PC-9 (cell line): ENCODE data around the gene SRBD1. TPM values are rescaled to one million over a fixed set of nuclear protein-coding genes. Genes with fewer than 3 reads are reported as not detected.

Experiments used
- BruUV-seq: library from RNA; stranded (reverse); fragments of 400-500 nt; replicated peaks from 2 replicates; lab custom pipeline; 2021; lab: Mats Ljungman, UMichigan
- CTCF ChIA-PET: fragments of 300-600 bp; sonication (Branson Sonifier 250); formaldehyde crosslinking; loops from one replicate; lab custom pipeline; 2022; ENCODE audit warnings: antibody characterized with exemption; lab: Charles Lee
- POLR2A ChIA-PET: fragments of 300-600 bp; sonication (Branson Sonifier 250); formaldehyde crosslinking; loops from one replicate; lab custom pipeline; 2022; ENCODE audit warnings: antibody characterized with exemption; ENCODE audit not compliant: unreplicated experiment; lab: Charles Lee
- DNase-seq, 2 experiments: peaks; one replicate each; pipeline versions ENCODE4 v3.0.0 to v3.0.0-alpha.2; 2015 to 2022; ENCODE audit warnings: mixed read lengths in 1 of 2
- H2AFZ ChIP-seq: fragments of 200-600 bp; sonication (generic); 2 replicates; pipeline ENCODE4 v1.8.1; 2017; ENCODE audit warnings: antibody characterized with exemption
- H3F3A ChIP-seq: fragments of 200-600 bp; sonication (generic); 2 replicates; pipeline ENCODE4 v1.8.1; 2017; ENCODE audit warnings: antibody characterized with exemption, mild to moderate bottlenecking, low read depth; ENCODE audit not compliant: insufficient read depth
- H3K27ac ChIP-seq: fragments of 200-600 bp; sonication (generic); 2 replicates; pipeline ENCODE4 v1.6.1; 2016; ENCODE audit warnings: mixed run types
- H3K27me3 ChIP-seq: fragments of 200-600 bp; sonication (generic); 2 replicates; pipeline ENCODE4 v1.6.1; 2016; ENCODE audit warnings: low read depth, mixed run types; ENCODE audit not compliant: insufficient read depth
- H3K36me3 ChIP-seq: fragments of 200-600 bp; sonication (generic); 2 replicates; pipeline ENCODE4 v1.6.1; 2016; ENCODE audit warnings: low read depth, mixed run types
- H3K4me1 ChIP-seq: fragments of 200-600 bp; sonication (generic); replicated peaks from 2 replicates; pipeline ENCODE4 v1.6.1; 2016; ENCODE audit warnings: mixed run types; ENCODE audit not compliant: insufficient read depth
- H3K4me2 ChIP-seq: fragments of 200-600 bp; sonication (generic); 2 replicates; pipeline ENCODE4 v1.6.1; 2017; ENCODE audit warnings: mixed run types
- H3K4me3 ChIP-seq: fragments of 200-600 bp; sonication (generic); 2 replicates; pipeline ENCODE4 v1.6.1; 2016; ENCODE audit warnings: mixed run types
- H3K79me2 ChIP-seq: fragments of 200-600 bp; sonication (generic); 2 replicates; pipeline ENCODE4 v1.6.1; 2017; ENCODE audit warnings: low read depth, mixed run types
- H3K9me2 ChIP-seq: fragments of 200-600 bp; sonication (generic); 2 replicates; pipeline ENCODE4 v1.8.1; 2017; ENCODE audit warnings: mild to moderate bottlenecking; ENCODE audit not compliant: insufficient read depth
- H3K9me3 ChIP-seq: fragments of 200-600 bp; sonication (generic); 2 replicates; pipeline ENCODE4 v1.8.1; 2016; ENCODE audit warnings: low read depth; ENCODE audit not compliant: insufficient read depth
- H4K20me1 ChIP-seq: fragments of 200-600 bp; sonication (generic); 2 replicates; pipeline ENCODE4 v1.8.1; 2017; ENCODE audit not compliant: insufficient read depth
- CTCF ChIP-seq: fragments of 200-600 bp; sonication (generic); conservative IDR thresholded peaks from 2 replicates; pipeline ENCODE4 v1.6.1; 2017; ENCODE audit warnings: mixed run types, antibody characterized with exemption, mild to moderate bottlenecking, moderate library complexity
- EZH2 ChIP-seq: fragments of 200-600 bp; sonication (generic); IDR thresholded peaks from 2 replicates; pipeline ENCODE4 v1.8.0; 2017; ENCODE audit warnings: antibody characterized with exemption, low read depth
- intact Hi-C: fragments of 100-400 bp; cut with micrococcal nuclease; formaldehyde crosslinking; loops from one replicate; pipeline ENCODE4 v1.10.0; 2022; ENCODE audit not compliant: unreplicated experiment
- total RNA-seq: library from RNA; stranded (reverse); gene quantifications from 2 replicates; pipeline ENCODE4 v1.2.3, GENCODE V29; 2021

The SRBD1 gene
- total RNA-seq, 1 experiment from 2014 or later: 17.8 TPM

DNA sequence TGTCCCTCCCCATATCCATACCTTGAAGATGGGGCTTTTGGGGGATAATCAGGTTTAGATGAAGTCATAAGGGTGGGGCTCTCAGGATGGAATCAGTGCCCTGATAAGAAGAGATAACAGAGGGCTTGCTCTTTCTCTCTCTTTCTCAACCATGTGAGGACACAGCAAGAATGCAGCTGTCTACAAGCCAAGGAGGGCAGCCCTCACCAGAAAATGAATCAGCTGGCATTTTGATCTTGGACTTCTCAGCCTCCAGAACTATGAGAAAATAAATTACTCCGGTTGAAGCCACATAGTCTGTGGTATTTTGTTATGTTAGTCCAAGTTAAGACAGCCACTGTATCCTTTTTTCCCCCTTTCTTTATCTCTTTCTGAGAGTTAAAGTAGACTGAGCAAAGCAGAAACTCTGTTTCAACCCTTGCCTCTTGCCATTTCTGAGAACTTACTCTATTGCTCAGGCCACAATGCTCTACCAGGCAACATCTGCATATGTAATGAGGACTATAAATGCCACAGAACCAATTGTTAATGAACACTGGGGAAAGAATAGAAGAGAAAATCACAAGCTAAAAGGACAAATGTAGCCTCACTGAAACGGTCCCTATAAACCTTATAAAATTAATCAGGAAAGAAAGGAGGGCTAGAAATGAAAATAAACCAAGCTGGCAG lies 56.9 kb downstream of the SRBD1 start:
- no TSS peak for BruUV-seq
- DNase-seq: no peak
- Histone ChIP-seq H3K9me2 (no peaks in the 10 kb centered on the region), H3K27me3 (no peaks in the 10 kb centered on the region), H3K27ac (no peak overlapping the region), H3K4me3 (no peak overlapping the region), H2AFZ (no peak overlapping the region), H3K4me2 (no peak overlapping the region), H3K9me3 (no peaks in the 10 kb centered on the region), H3K36me3 (peaks cover 9% of the 10 kb centered on the region; the same call in 1 of the 2 replicates), H3K4me1 (0 out of 2 replicates have a peak, but pooled peaks cover 7% of the 10 kb centered on the region), H4K20me1 (no peaks in the 10 kb centered on the region), H3F3A (no peaks in the 10 kb centered on the region), H3K79me2 (no peaks in the 10 kb centered on the region)
- CTCF ChIA-PET: interaction anchor here (0.6 kb wide), 1 partner anchor 65 kb away, joined by 3 read pairs; no protein-coding TSS in a partner anchor
- intact Hi-C loops: no loop called here
- POLR2A ChIA-PET: no interaction called here
- no peak for TF ChIP-seq CTCF
- TF ChIP-seq EZH2: no peak

DNA sequence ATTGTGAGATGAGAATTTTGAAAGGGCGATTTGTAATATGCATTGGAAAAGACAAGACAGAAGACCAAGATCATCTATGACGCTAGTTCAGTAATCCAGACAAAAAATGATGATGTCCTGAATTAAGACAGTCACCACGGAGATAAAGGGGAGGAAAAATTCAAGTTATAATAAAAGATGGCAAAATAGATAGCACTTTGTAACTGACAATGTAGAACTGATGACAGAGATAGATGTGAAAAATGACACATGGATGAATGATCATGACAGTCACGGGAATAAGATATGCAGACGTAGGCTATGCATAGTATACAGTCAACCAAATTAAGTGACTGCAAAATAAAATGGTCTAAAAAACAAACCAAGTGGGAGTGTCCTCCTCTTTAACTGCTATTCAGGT lies 59.2 kb downstream of the SRBD1 start:
- no peak for DNase-seq
- Histone ChIP-seq H3K27me3 (no peaks in the 10 kb centered on the region), H2AFZ (no peak overlapping the region), H3K27ac (no peak overlapping the region), H3F3A (no peaks in the 10 kb centered on the region), H3K36me3 (peaks cover 6% of the 10 kb centered on the region; the same call in 1 of the 2 replicates), H3K4me3 (no peak overlapping the region), H3K9me2 (no peaks in the 10 kb centered on the region), H3K4me1 (0 out of 2 replicates have a peak, but pooled peaks cover 7% of the 10 kb centered on the region), H3K79me2 (no peaks in the 10 kb centered on the region), H3K9me3 (no peaks in the 10 kb centered on the region), H4K20me1 (no peaks in the 10 kb centered on the region), H3K4me2 (no peak overlapping the region)
- POLR2A ChIA-PET: no interaction called here
- TF ChIP-seq EZH2: no peak
- TF ChIP-seq CTCF: no peak
- no TSS peak for BruUV-seq
- CTCF ChIA-PET: no interaction called here
- intact Hi-C loops: no loop called here

- Histone ChIP-seq H3K27ac (0 out of 2 replicates have a peak overlapping the region, but pooled peaks have one; percentile 5), H3K79me2 (no peaks in the 10 kb centered on the region), H2AFZ (no peak overlapping the region), H3K9me2 (no peaks in the 10 kb centered on the region), H3K4me1 (no peaks in the 10 kb centered on the region), H3K36me3 (peaks cover 22% of the 10 kb centered on the region), H3K9me3 (peaks cover 4% of the 10 kb centered on the region; the same call in 1 of the 2 replicates), H3F3A (no peaks in the 10 kb centered on the region), H4K20me1 (no peaks in the 10 kb centered on the region), H3K4me2 (no peak overlapping the region), H3K27me3 (no peaks in the 10 kb centered on the region), H3K4me3 (no peak overlapping the region)
- ChIA-PET POLR2A (no interaction called here), CTCF (no interaction called here)
- DNase-seq: no peak
- TF ChIP-seq CTCF (no peak), EZH2 (no peak)
- intact Hi-C loops: no loop called here
- no TSS peak for BruUV-seq
Observed at GRCh38 chr2:45545943-45546342, 65.1 kb downstream of the SRBD1 start.
